Lung (tissue), 12 donors: Measurements from ENCODE around the gene RPS6KA4. TPM values are rescaled to one million over a fixed set of nuclear protein-coding genes. Genes with fewer than 3 reads are reported as not detected.
A peak's percentile ranks its signal among the peaks of the same experiment; 100 is the strongest.

Experiments
- ATAC-seq: fragments of 200-7000 bp; cut with Tn5 transposase; one replicate; pipeline ENCODE4 v1.9.1; 2020; ENCODE audit warnings: moderate number of reproducible peaks; ENCODE audit not compliant: insufficient read depth, low FRiP score
- DNase-seq, 3 donors: peaks; one replicate each; pipeline ENCODE4 v3.0.0-alpha.2; 2013 to 2017
- H3K27ac ChIP-seq, 2 donors: one replicate each; pipeline ENCODE4 v1.5.1; 2013; ENCODE audit warnings: mild to moderate bottlenecking in 2 of 2, moderate library complexity in 2 of 2, control low read depth in 1 of 2, inconsistent platforms in 1 of 2, low read depth in 1 of 2, low read length in 1 of 2
- H3K27me3 ChIP-seq, 3 donors: one replicate each; pipeline ENCODE4 v1.5.1; 2013; ENCODE audit warnings: low read length in 2 of 3; ENCODE audit not compliant: control insufficient read depth in 3 of 3, insufficient read depth in 3 of 3
- H3K36me3 ChIP-seq, 4 donors: one replicate each; pipeline ENCODE4 v1.5.1; 2013; ENCODE audit warnings: low read length in 4 of 4, mild to moderate bottlenecking in 1 of 4, moderate library complexity in 1 of 4; ENCODE audit not compliant: control insufficient read depth in 4 of 4, insufficient read depth in 4 of 4
- H3K4me1 ChIP-seq, 5 donors: one replicate each; pipeline ENCODE4 v1.5.1; 2013; ENCODE audit warnings: low read length in 5 of 5, mild to moderate bottlenecking in 2 of 5, moderate library complexity in 1 of 5; ENCODE audit not compliant: control insufficient read depth in 5 of 5, insufficient read depth in 5 of 5
- H3K4me3 ChIP-seq: one replicate; pipeline ENCODE4 v1.5.1; 2013; ENCODE audit warnings: mild to moderate bottlenecking, control low read depth, moderate library complexity
- H3K9ac ChIP-seq, 2 donors: one replicate each; pipeline ENCODE4 v1.5.1; 2013; ENCODE audit warnings: low read length in 2 of 2, control low read depth in 1 of 2; ENCODE audit not compliant: insufficient read depth in 1 of 2
- H3K9me3 ChIP-seq, 4 donors: one replicate each; pipeline ENCODE4 v1.5.1; 2013; ENCODE audit warnings: low read length in 3 of 4, mild to moderate bottlenecking in 1 of 4, moderate library complexity in 1 of 4; ENCODE audit not compliant: control insufficient read depth in 4 of 4, insufficient read depth in 3 of 4
- CTCF ChIP-seq: IDR thresholded peaks from 2 replicates; pipeline ENCODE4 v1.5.1; 2012; ENCODE audit warnings: mild to moderate bottlenecking; ENCODE audit errors: control extremely low read depth, extremely low read depth
- WGBS, 2 donors: extraction: QIAGEN DNeasy Blood & Tissue Kit; methylation state at CpG; one replicate each; pipeline ENCODE4 v1.1.7; 2013; 5-methylcytosine and 5-hydroxymethylcytosine counted together
- polyA plus RNA-seq, 2 donors: library from polyadenylated mRNA; stranded (reverse); fragments of 200-250 nt; gene quantifications; one replicate each; pipeline ENCODE4 v1.2.1, GENCODE V29; 2013
- total RNA-seq, 2 donors: library from RNA; depleted of rRNA in 1 of 2; stranded (reverse); fragments of >200 nt in 1 of 2; gene quantifications; one replicate each; pipeline ENCODE4 v1.2.1, GENCODE V29; 2014 to 2021
- donor health status: control.
- donor health status: control.
- donor health status: Bipolar disorder and iron deficiency.
- donor health status: healthy.
- donor health status: DM: yes; HTN: yes; CAD: no.

Gene RPS6KA4
- total and polyA plus RNA-seq, 4 donors, result 25.3 to 53.8 (median 35.4) TPM

GRCh38 chr11:64406221-64406946 lies 47.4 kb downstream of the RPS6KA4 start:
- H3K4me1 ChIP-seq, result peaks cover 0 to 24% (median 3%) of the 10 kb centered on the region in 5 donors
- 46 to 65% methylated on average over 10 of the region's 10 CpGs for WGBS, 2 donors
- DNase-seq (peak; percentile 88 to 93 (median 88)), ATAC-seq (no peak)
- H3K9ac ChIP-seq, result no peak overlapping the region
- peaks cover 0 to 2% (median 0%) of the 10 kb centered on the region in 3 donors for H3K27me3 ChIP-seq
- H3K4me3 ChIP-seq, result no peak overlapping the region
- peaks cover 0 to 2% (median 0%) of the 10 kb centered on the region in 4 donors for H3K9me3 ChIP-seq
- TF ChIP-seq CTCF, result no peak
- H3K27ac ChIP-seq, result no peak overlapping the region
- H3K36me3 ChIP-seq, result no peaks in the 10 kb centered on the region

- Histone ChIP-seq H3K27me3 (peaks cover 0 to 2% (median 0%) of the 10 kb centered on the region in 3 donors), H3K4me1 (peaks cover 0 to 24% (median 3%) of the 10 kb centered on the region in 5 donors), H3K9ac (no peak overlapping the region), H3K9me3 (peaks cover 0 to 2% (median 0%) of the 10 kb centered on the region in 4 donors), H3K4me3 (no peak overlapping the region), H3K36me3 (no peaks in the 10 kb centered on the region), H3K27ac (no peak overlapping the region)
- DNase-seq, result no peak
- TF ChIP-seq CTCF, result no peak
- 80 to 92% methylated on average over 11 of the region's 11 CpGs for WGBS, 2 donors
- ATAC-seq, result no peak
These were observed 48.3 kb downstream of the RPS6KA4 start for GRCh38 chr11:64407221-64407620.

GRCh38 chr11:64407630-64408029 lies 48.7 kb downstream of the RPS6KA4 start:
- Histone ChIP-seq H3K9ac (no peak overlapping the region), H3K9me3 (peaks cover 0 to 2% (median 0%) of the 10 kb centered on the region in 4 donors), H3K27ac (no peak overlapping the region), H3K36me3 (no peaks in the 10 kb centered on the region), H3K27me3 (peaks cover 0 to 2% (median 0%) of the 10 kb centered on the region in 3 donors), H3K4me1 (peaks cover 0 to 24% (median 3%) of the 10 kb centered on the region in 5 donors), H3K4me3 (no peak overlapping the region)
- no peak for TF ChIP-seq CTCF
- no peak for ATAC-seq
- 97 to 100% methylated on average over 2 of the region's 2 CpGs for WGBS, 2 donors
- DNase-seq, result no peak

- no peaks in the 10 kb centered on the region for H3K36me3 ChIP-seq
- DNase-seq (no peak), ATAC-seq (no peak)
- TF ChIP-seq CTCF, result no peak
- WGBS, 2 donors, result 69 to 78% methylated on average over 20 of the region's 20 CpGs
- peaks cover 0 to 24% (median 3%) of the 10 kb centered on the region in 5 donors for H3K4me1 ChIP-seq
- H3K27me3 ChIP-seq, result peaks cover 0 to under 1% (median 0%) of the 10 kb centered on the region in 3 donors
- H3K4me3 ChIP-seq, result no peak overlapping the region
- no peak overlapping the region for H3K27ac ChIP-seq
- H3K9me3 ChIP-seq, result no peaks in the 10 kb centered on the region
- no peak overlapping the region for H3K9ac ChIP-seq
These were observed 50.3 kb downstream of the RPS6KA4 start for GRCh38 chr11:64409278-64409677.
